Skeletal muscle satellite cell (primary cell): ENCODE measurements around the gene CLDN1.
A peak's percentile ranks its signal among the peaks of the same experiment; 100 is the strongest.
"Not testable (repeated sequence)": the region's sequence is repeated elsewhere in the genome, so short reads cannot be mapped to it uniquely, and the experiment has no call there.

Source experiments
- H3K27me3 ChIP-seq: 2 replicates; pipeline ENCODE4 v1.7.0; 2013; ENCODE audit warnings: low read length; ENCODE audit not compliant: control insufficient read depth, insufficient read depth
- H3K36me3 ChIP-seq: 2 replicates; pipeline ENCODE4 v1.7.0; 2013; ENCODE audit warnings: mild to moderate bottlenecking, control low read depth, low read length; ENCODE audit not compliant: insufficient read depth
- H3K4me1 ChIP-seq: 2 replicates; pipeline ENCODE4 v1.7.0; 2013; ENCODE audit warnings: low read length; ENCODE audit not compliant: control insufficient read depth, insufficient read depth
- H3K4me2 ChIP-seq: 2 replicates; pipeline ENCODE4 v1.7.0; 2013; ENCODE audit warnings: mild to moderate bottlenecking, low read length
- H3K4me3 ChIP-seq: 2 replicates; pipeline ENCODE4 v1.7.0; 2013; ENCODE audit warnings: low read length
- H3K9ac ChIP-seq: 2 replicates; pipeline ENCODE4 v1.7.0; 2013; ENCODE audit warnings: mild to moderate bottlenecking, low read depth, low read length, moderate library complexity
- H3K9me3 ChIP-seq: replicated peaks from 2 replicates; pipeline ENCODE4 v1.7.0; 2013; ENCODE audit warnings: mild to moderate bottlenecking, control low read depth, low read length

Gene CLDN1

DNA sequence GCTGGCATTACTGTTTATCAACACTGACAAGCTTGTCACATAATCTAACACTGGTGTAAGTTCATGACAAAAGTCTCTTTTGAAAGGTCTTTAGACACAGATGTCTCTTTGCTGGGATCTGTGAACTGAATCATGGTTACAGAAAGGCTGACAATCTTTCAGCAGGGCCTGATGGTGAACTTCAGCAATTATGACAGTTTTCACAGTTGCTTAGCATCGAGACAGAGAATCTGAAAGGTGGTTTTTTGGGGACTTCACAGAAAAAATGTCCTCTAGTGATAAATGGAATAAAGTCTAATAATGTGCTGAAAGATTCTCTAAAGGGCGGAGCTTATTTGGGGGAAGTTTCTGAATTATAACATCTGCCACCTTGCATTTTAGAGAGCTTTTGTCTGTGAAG lies 32.3 kb downstream of the CLDN1 start:
- Histone ChIP-seq H3K27me3 (no peaks in the 10 kb centered on the region), H3K4me1 (no peaks in the 10 kb centered on the region), H3K4me3 (no peak overlapping the region)

DNA sequence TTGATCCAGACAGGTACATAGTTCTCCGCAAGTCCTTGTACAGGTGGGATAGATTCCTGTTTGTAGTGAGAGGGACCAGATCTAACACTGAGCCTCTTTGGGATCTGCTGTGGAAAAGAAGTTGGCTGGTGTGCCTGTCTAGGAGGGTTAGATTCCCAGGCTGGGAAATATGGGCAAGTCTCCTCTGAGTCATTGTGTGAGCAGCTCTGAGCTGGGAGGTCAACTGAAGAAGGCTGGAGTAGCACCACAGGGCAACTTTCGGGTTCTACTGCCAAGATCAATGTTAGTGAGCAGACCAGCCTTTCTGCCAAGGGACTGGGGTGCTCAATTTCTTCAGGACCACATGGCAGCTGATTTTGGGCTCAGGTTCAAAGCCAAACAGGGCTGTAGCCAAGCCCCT lies 33.4 kb downstream of the CLDN1 start:
- Histone ChIP-seq H3K4me3 (no peak overlapping the region), H3K4me1 (no peaks in the 10 kb centered on the region), H3K36me3 (no peaks in the 10 kb centered on the region), H3K27me3 (no peaks in the 10 kb centered on the region), H3K9me3 (peaks cover 5% of the 10 kb centered on the region), H3K9ac (no peak overlapping the region), H3K4me2 (no peak overlapping the region)

More for the DNA sequence above, 32.3 kb downstream of the CLDN1 start:
- Histone ChIP-seq H3K36me3 (no peaks in the 10 kb centered on the region), H3K4me2 (no peak overlapping the region), H3K9me3 (peaks cover 5% of the 10 kb centered on the region), H3K9ac (no peak overlapping the region)

DNA sequence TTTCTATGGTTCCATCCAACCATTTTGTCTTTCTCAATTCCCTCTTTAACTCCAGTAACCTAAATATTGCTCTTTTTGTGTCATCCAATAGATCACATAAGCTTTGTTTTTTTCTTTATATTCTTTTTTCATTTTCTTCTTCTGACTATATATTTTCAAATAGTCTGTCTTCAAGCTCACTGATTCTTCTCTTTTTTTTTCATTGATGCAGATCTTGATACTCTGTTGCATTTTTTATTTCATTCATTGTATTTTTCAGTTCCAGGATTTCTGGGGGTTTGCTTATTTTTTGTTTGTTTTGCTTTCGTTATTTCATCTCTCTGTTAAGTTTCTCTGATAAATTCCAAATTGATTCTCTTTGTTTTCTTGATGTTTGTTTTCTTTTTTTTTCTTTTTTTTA lies 36.2 kb downstream of the CLDN1 start:
- Histone ChIP-seq H3K4me2 (no peak overlapping the region), H3K9ac (no peak overlapping the region), H3K9me3 (peaks cover 5% of the 10 kb centered on the region), H3K4me1 (peaks cover 6% of the 10 kb centered on the region), H3K27me3 (no peaks in the 10 kb centered on the region), H3K4me3 (no peak overlapping the region), H3K36me3 (no peaks in the 10 kb centered on the region)

DNA sequence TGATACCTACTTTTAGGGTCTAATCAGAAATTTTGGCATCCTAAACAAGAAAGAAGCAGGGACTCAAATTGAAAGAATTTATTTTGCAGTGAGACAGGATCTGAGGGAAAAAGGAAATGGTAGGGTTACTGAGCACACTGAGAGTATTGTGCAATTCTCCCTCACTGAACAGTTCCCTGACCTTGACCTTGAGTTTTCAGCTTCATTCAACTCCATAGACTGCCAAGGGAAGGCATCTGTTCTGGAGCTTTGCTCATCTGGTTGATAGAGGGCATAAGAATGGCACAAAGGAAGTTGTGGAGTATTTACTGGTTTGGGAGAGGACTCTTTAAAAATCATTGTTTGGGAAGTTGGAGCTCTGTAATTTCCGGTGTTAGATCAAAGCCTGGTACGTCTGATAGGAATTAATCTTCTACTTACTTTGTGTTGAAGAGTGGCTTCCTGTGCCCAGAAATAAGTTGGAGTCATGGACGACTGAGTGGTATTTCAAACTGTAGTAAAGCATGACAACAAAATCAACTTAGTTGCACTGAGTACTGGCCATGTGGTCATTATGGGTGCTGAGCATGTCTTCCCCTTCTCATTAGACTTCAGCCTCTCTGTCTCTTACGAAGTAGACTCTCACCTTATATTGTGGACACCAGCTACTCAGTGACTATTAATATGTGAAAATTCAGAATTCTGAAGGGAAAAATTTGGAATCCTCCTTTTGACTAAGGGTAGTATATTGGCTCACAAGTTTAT lies 40.8 kb downstream of the CLDN1 start:
- no peak overlapping the region for H3K9ac ChIP-seq
- no peaks in the 10 kb centered on the region for H3K36me3 ChIP-seq
- no peak overlapping the region for H3K4me2 ChIP-seq
- H3K9me3 ChIP-seq, result peaks cover 5% of the 10 kb centered on the region
- no peaks in the 10 kb centered on the region for H3K27me3 ChIP-seq
- no peak overlapping the region for H3K4me3 ChIP-seq
- H3K4me1 ChIP-seq, result peaks cover 6% of the 10 kb centered on the region

DNA sequence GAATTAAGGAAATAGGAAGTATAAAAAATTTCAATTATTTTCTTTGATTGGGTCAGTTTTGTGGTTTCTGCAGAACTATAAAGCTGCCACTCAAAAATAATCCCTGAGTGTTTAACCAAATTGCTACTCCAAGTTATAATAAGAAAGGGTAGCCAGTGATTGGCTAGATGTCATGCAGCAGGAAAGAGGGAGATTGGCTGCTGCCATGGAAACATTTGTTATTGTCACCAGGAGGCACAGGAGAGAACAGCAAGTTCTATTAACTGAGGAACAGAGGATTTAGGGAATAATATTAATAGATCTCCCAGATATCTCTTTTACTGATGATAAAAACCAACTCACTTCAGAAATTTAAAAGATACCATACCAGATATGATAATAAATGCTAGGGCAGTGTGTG lies 42.6 kb downstream of the CLDN1 start:
- H3K27me3 ChIP-seq, result no peaks in the 10 kb centered on the region
- no peaks in the 10 kb centered on the region for H3K36me3 ChIP-seq
- H3K4me2 ChIP-seq, result no peak overlapping the region
- no peaks in the 10 kb centered on the region for H3K9me3 ChIP-seq
- H3K4me3 ChIP-seq, result no peak overlapping the region
- H3K4me1 ChIP-seq, result peaks cover 6% of the 10 kb centered on the region
- H3K9ac ChIP-seq, result no peak overlapping the region

DNA sequence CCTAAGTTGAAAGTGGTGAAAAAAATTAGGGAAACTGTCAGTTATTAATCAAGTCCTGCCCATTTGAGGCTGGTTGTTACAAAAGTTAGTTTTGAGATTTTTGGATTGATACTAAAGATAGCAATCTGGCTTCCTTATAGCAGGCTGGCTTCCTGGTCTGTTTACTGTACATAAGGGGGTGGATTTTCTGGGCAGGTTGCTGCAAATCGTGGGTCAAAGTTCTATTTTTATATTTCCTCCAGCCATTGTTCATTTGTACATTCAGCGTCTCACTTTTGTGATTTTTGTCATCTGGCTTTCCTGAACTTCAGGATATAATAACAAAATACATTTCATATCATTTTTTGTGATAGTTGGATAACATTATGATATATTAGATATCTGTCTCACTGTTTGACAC lies 49.5 kb downstream of the CLDN1 start:
- H3K4me3 ChIP-seq, result no peak overlapping the region
- H3K9me3 ChIP-seq, result no peaks in the 10 kb centered on the region
- no peaks in the 10 kb centered on the region for H3K4me1 ChIP-seq
- no peaks in the 10 kb centered on the region for H3K36me3 ChIP-seq
- no peak overlapping the region for H3K4me2 ChIP-seq
- H3K27me3 ChIP-seq, result no peaks in the 10 kb centered on the region
- no peak overlapping the region for H3K9ac ChIP-seq

DNA sequence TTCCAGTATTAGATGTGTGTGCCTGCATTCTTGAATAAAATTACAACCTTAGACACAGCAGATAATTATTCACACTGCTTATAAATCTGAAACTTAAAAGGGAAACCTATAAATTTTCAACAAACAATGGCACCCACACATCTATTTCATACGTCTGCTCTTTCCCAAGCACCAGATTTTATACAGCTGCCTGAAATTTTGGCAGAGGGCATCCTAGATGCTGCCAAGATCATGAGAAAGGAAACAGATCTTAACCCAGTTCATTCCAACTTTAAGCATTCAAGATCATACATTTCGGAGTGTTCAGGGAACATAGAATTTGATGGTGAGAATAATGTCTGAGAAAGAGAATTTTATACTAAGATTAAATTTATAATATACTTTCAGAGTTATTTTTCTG lies 53.1 kb downstream of the CLDN1 start:
- no peaks in the 10 kb centered on the region for H3K27me3 ChIP-seq
- H3K4me2 ChIP-seq, result no peak overlapping the region
- H3K4me3 ChIP-seq, result no peak overlapping the region
- no peaks in the 10 kb centered on the region for H3K36me3 ChIP-seq
- no peaks in the 10 kb centered on the region for H3K9me3 ChIP-seq
- H3K4me1 ChIP-seq, result peaks cover 10% of the 10 kb centered on the region
- H3K9ac ChIP-seq, result no peak overlapping the region

DNA sequence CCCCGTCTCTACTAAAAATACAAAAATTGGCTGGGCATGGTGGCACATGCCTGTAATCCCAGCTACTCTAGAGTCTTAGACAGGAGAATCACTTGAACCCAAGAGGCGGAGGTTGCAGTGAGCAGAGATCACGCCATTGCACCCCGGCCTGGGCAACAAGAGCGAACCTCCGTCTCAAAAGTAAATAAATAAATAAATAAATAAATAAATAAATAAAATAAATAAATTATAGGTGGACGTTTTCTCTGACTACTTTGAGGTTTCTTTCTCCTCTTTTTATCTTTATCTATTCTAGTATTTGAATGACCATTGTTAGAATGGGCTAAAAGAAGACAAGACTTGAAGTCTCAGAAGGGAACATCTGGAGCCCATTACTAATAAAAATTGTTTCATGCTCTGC lies 54.8 kb downstream of the CLDN1 start:
- H3K9ac ChIP-seq, H3K27me3 ChIP-seq, H3K9me3 ChIP-seq, H3K4me2 ChIP-seq, H3K36me3 ChIP-seq, H3K4me3 ChIP-seq: not testable (repeated sequence)
- H3K4me1 ChIP-seq, result peaks cover 10% of the 10 kb centered on the region

DNA sequence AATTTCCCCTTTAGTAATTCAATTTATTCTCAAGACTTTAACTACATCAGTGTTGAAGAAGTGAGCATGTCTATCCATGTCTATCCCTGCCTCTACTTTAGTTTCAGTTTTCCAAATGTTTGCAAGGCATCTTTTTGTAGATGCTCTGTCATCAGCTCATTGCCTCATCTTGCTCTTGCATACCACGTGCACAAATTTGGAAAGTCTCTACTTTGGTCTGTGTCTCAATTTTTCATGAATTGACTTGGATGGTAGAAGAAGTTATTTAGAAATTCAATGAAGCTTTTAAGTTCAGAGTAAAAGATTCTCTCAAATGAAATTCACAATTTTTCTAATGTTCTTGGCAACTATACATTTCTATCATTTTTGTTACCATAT lies 55.3 kb downstream of the CLDN1 start:
- Histone ChIP-seq H3K4me3 (no peak overlapping the region), H3K9ac (no peak overlapping the region), H3K27me3 (no peaks in the 10 kb centered on the region), H3K36me3 (no peaks in the 10 kb centered on the region), H3K4me2 (no peak overlapping the region), H3K4me1 (peaks cover 10% of the 10 kb centered on the region), H3K9me3 (no peaks in the 10 kb centered on the region)

DNA sequence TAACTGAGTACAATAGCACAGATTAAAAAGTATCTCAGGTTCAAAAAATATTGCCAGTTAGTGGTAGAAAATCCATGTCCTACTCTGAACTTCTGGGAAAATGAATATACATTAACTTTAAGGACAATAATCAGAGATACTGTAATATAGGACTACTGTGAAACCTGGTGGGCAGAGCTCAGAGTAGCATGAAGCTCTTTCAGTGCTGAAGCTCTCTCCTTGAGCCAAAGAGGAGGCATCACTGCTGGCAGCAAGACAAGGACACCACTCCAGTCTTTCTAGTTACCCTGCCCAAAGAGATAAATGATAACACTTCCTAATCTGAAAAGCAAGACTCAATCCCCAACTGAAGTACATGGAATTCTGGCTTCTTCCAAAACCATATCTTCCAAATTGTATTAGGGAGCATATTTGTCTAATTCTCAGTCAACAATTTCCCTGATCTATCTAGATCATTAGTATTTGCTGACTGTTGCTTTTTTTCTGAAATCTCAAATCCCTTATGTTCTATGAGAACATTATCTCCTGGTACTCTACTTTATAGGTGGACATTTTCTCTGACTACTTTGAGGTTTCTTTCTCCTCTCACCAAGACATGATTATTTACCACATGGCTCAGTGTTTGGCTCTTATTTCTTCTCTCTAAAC lies 55.9 kb downstream of the CLDN1 start:
- Histone ChIP-seq H3K9me3 (no peaks in the 10 kb centered on the region), H3K4me3 (no peak overlapping the region), H3K4me1 (peaks cover 10% of the 10 kb centered on the region), H3K27me3 (no peaks in the 10 kb centered on the region), H3K9ac (peak overlapping the region; percentile 12), H3K4me2 (peak overlapping the region; percentile 14), H3K36me3 (no peaks in the 10 kb centered on the region)

DNA sequence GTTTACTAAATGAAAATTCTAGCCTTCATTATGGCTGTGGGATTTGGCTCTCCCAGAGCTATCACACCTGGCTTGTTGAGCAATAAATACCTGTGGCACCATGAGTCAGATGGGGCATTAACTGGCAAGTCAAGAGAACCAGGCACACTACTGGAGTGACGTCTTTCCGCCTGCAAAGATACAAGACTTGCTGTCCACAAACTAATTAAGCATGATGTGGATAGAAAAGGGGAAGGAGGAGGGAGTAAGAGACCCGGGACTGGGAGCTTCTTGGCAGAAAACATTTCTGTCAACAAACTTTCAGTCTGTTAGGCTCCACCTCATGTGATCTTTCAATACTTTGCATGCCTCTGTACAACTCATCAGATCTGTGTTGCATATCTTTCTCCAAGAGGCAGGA lies 56.5 kb downstream of the CLDN1 start:
- H3K9ac ChIP-seq, result no peak overlapping the region
- H3K36me3 ChIP-seq, result no peaks in the 10 kb centered on the region
- H3K4me2 ChIP-seq, result peak overlapping the region; percentile 14
- H3K9me3 ChIP-seq, result no peaks in the 10 kb centered on the region
- H3K4me3 ChIP-seq, result no peak overlapping the region
- H3K27me3 ChIP-seq, result no peaks in the 10 kb centered on the region
- peaks cover 10% of the 10 kb centered on the region for H3K4me1 ChIP-seq

DNA sequence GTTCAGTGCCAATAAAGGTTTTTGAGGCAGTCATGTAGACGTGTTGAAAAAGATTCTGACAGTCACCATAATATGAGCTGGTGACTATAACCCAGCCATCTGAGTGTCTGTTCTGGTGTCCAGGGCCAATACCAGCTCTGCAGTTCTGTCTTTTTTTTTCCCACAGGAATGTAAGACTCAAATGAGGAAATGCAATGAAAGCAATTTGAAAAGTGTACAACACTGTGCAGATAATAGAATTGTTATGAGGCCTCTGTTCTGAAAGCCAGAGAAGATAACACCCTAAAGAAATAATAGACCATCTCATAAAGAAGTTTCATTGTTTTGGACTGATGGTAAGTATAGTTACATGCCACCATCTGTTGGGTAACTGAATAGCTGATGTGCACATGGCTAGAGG lies 57.1 kb downstream of the CLDN1 start:
- Histone ChIP-seq H3K4me2 (no peak overlapping the region), H3K4me1 (peaks cover 10% of the 10 kb centered on the region), H3K27me3 (no peaks in the 10 kb centered on the region), H3K9ac (no peak overlapping the region), H3K9me3 (no peaks in the 10 kb centered on the region), H3K36me3 (no peaks in the 10 kb centered on the region), H3K4me3 (no peak overlapping the region)
